ENCODE measurements around the gene ABCB9. TPM values are rescaled to one million over a fixed set of nuclear protein-coding genes. Genes with fewer than 3 reads are reported as not detected.

The ABCB9 gene
- polyA plus RNA-seq, 1 donor: 4.4 TPM

- no peak for DNase-seq (ENCODE audit: low read depth)
These were observed 15.6 kb upstream of the ABCB9 start for GRCh38 chr12:122981587-122982476.

GRCh38 chr12:122981036-122981471 is 14.8 kb upstream of the ABCB9 start:
- DNase-seq (ENCODE audit: low read depth): no peak

- no peak for DNase-seq (ENCODE audit: low read depth)
These were observed 14.1 kb upstream of the ABCB9 start, which contains the start of gene ARL6IP4 for GRCh38 chr12:122980183-122981035. Gene ARL6IP4, plus strand, starts transcription at chr12:122980681. Its CDS starts 459 bp downstream, at chr12:122981140.

GRCh38 chr12:122979908-122980182 is 13.6 kb upstream of the ABCB9 start:
- DNase-seq (ENCODE audit: low read depth): no peak

- DNase-seq (ENCODE audit: low read depth): no peak
These were observed 13.0 kb upstream of the ABCB9 start for GRCh38 chr12:122979001-122979907.

GRCh38 chr12:122978507-122978955 is 12.3 kb upstream of the ABCB9 start:
- no peak for DNase-seq (ENCODE audit: low read depth)

GRCh38 chr12:122977655-122978392 is 11.6 kb upstream of the ABCB9 start:
- DNase-seq (ENCODE audit: low read depth): no peak

GRCh38 chr12:122977153-122977552 is 10.9 kb upstream of the ABCB9 start:
- DNase-seq (ENCODE audit: low read depth): no peak

- DNase-seq (ENCODE audit: low read depth): no peak
These were observed 10.3 kb upstream of the ABCB9 start for GRCh38 chr12:122976648-122976975.

- DNase-seq (ENCODE audit: low read depth): no peak
These were observed 9.8 kb upstream of the ABCB9 start for GRCh38 chr12:122975790-122976647.

GRCh38 chr12:122974892-122975789 is 8.9 kb upstream of the ABCB9 start, which contains the start of gene OGFOD2:
Gene OGFOD2, plus strand, starts transcription at chr12:122975244. Its CDS starts 8 bp downstream, at chr12:122975252.
- DNase-seq (ENCODE audit: low read depth): peak; percentile 58

GRCh38 chr12:122974274-122974891 is 8.1 kb upstream of the ABCB9 start:
- DNase-seq (ENCODE audit: low read depth): peak; percentile 92

GRCh38 chr12:122969676-122970075 is 3.4 kb upstream of the ABCB9 start:
- DNase-seq (ENCODE audit: low read depth): no peak

- no peak for DNase-seq (ENCODE audit: low read depth)
These were observed 1.8 kb upstream of the ABCB9 start for GRCh38 chr12:122968104-122968503.

- no peak for DNase-seq (ENCODE audit: low read depth)
These were observed 684 bp upstream of the ABCB9 start for GRCh38 chr12:122966743-122967550.

GRCh38 chr12:122965321-122965751 is 927 bp downstream of the ABCB9 start:
- DNase-seq (ENCODE audit: low read depth): no peak

Data from forelimb muscle (tissue), 1 donor.